K562 (cell line): ENCODE data around the gene SYNPO2. TPM values are rescaled to one million over a fixed set of nuclear protein-coding genes. Genes with fewer than 3 reads are reported as not detected.

Experiments
- ATAC-seq: fragments of 200-7000 bp; cut with Tn5 transposase; 3 replicates; pipeline ENCODE4 v1.9.1; 2020; ENCODE audit warnings: moderate library complexity
- BruUV-seq: library from RNA; stranded (reverse); fragments of 400-500 nt; replicated peaks from 2 replicates; lab custom pipeline; 2021; lab: Mats Ljungman, UMichigan
- CTCF ChIA-PET: fragments of 300-600 bp; formaldehyde crosslinking; extraction: SDS; loops from one replicate; lab custom pipeline; 2021; ENCODE audit warnings: low intra/inter-chr PET ratio; lab: Yijun Ruan, JAX
- POLR2A ChIA-PET: fragments of 300-600, 350-650 bp; sonication (Branson Sonifier 250); formaldehyde crosslinking; extraction: SDS; loops from one replicate; lab custom pipeline; 2021; ENCODE audit warnings: antibody characterized with exemption, inconsistent platforms; lab: Yijun Ruan, JAX
- DNase-seq, 4 experiments: peaks; one replicate each; pipeline versions ENCODE4 v3.0.0 to v3.0.0-alpha.2; 2011 to 2018; ENCODE audit warnings: low spot score in 3 of 4, mixed read lengths in 3 of 4; ENCODE audit errors: extremely low read depth in 1 of 4
- FAIRE-seq: peaks from 2 replicates; lab custom pipeline; 2011; peaks lifted over from hg19 to GRCh38; lab: Jason Lieb, UNC
- H2AFZ ChIP-seq: 2 replicates; pipeline ENCODE4 v1.6.0; 2011; ENCODE audit warnings: low read depth, low read length, control low read depth, inconsistent platforms
- H3K27ac ChIP-seq: fragments of 200-600 bp; 3 replicates; pipeline ENCODE4 v1.8.0; 2011; ENCODE audit warnings: low read depth, mild to moderate bottlenecking, control low read depth, inconsistent platforms, low read length, moderate library complexity, mixed read lengths; ENCODE audit errors: extremely low read depth
- H3K27me3 ChIP-seq, 2 experiments: fragments of 300-600 bp in 1 of 2; 2 replicates in 1 of 2; 3 replicates in 1 of 2; pipeline versions ENCODE4 v1.6.0 to v1.8.0; 2011; ENCODE audit warnings: inconsistent platforms in 2 of 2, low read length in 2 of 2, mild to moderate bottlenecking in 1 of 2, mixed read lengths in 1 of 2, moderate library complexity in 1 of 2; ENCODE audit not compliant: control insufficient read depth in 2 of 2, insufficient read depth in 2 of 2
- H3K36me3 ChIP-seq: fragments of 300-600 bp; 3 replicates; pipeline ENCODE4 v1.8.0; 2011; ENCODE audit warnings: mild to moderate bottlenecking, low read length, inconsistent platforms; ENCODE audit not compliant: control insufficient read depth, insufficient read depth
- H3K4me1 ChIP-seq, 2 experiments: fragments of 200-600 bp in 1 of 2; replicated peaks in 1 of 2; 2 replicates in 1 of 2; 3 replicates in 1 of 2; pipeline versions ENCODE4 v1.5.1 to v1.8.0; 2011; ENCODE audit warnings: inconsistent platforms in 2 of 2, low read length in 2 of 2, mild to moderate bottlenecking in 1 of 2, mixed read lengths in 1 of 2, moderate library complexity in 1 of 2; ENCODE audit not compliant: control insufficient read depth in 2 of 2, insufficient read depth in 2 of 2
- H3K4me2 ChIP-seq: 2 replicates; pipeline ENCODE4 v1.6.1; 2011; ENCODE audit warnings: low read length, control low read depth, inconsistent platforms, mixed read lengths; ENCODE audit not compliant: insufficient read depth
- H3K4me3 ChIP-seq: fragments of 200-600 bp; sonication (generic), shearing (Covaris generic); 2 replicates; pipeline ENCODE4 v1.5.1; 2016; ENCODE audit warnings: control low read depth, inconsistent platforms
- H3K79me2 ChIP-seq: fragments of 200-600 bp; 3 replicates; pipeline ENCODE4 v1.8.0; 2011; ENCODE audit warnings: low read length, inconsistent platforms; ENCODE audit not compliant: control insufficient read depth, insufficient read depth
- H3K9ac ChIP-seq, 2 experiments: 2 replicates each; pipeline versions ENCODE4 v1.6.0 to v1.6.1; 2011; ENCODE audit warnings: low read depth in 2 of 2, low read length in 2 of 2, control low read depth in 1 of 2, inconsistent platforms in 1 of 2, mild to moderate bottlenecking in 1 of 2, mixed read lengths in 1 of 2; ENCODE audit not compliant: insufficient read depth in 1 of 2
- H3K9me1 ChIP-seq: one replicate; pipeline ENCODE4 v1.6.0; 2011; ENCODE audit warnings: inconsistent platforms, mild to moderate bottlenecking, low read length, moderate library complexity; ENCODE audit not compliant: control insufficient read depth, insufficient read depth
- H3K9me3 ChIP-seq: replicated peaks from 2 replicates; pipeline ENCODE4 v1.5.1; 2011; ENCODE audit warnings: low read depth, low read length, inconsistent platforms; ENCODE audit not compliant: control insufficient read depth, insufficient read depth
- H4K20me1 ChIP-seq: replicated peaks from 2 replicates; pipeline ENCODE4 v1.6.1; 2011; ENCODE audit warnings: low read length, inconsistent platforms, mixed read lengths; ENCODE audit not compliant: control insufficient read depth, insufficient read depth
- MXD1 ChIP-seq: fragments of 250-450 bp; sonication (Bioruptor Pico); IDR thresholded peaks from 2 replicates; pipeline ENCODE4 v1.8.0; 2021; ENCODE audit warnings: borderline replicate concordance, mild to moderate bottlenecking, moderate library complexity; ENCODE audit not compliant: poor library complexity, severe bottlenecking
- RBM34 ChIP-seq: fragments of 200-400 bp; formaldehyde crosslinking; IDR thresholded peaks from 2 replicates; pipeline ENCODE4 v1.6.1; 2018; ENCODE audit warnings: low read length, borderline replicate concordance; ENCODE audit not compliant: insufficient read depth
- SIN3B ChIP-seq: fragments of 450-650 bp; IDR thresholded peaks from 2 replicates; pipeline ENCODE4 v1.6.1; 2017; ENCODE audit warnings: low read depth, mild to moderate bottlenecking, moderate library complexity
- WGBS: fragments of 100-300 bp; shearing (Covaris generic); methylation state at CpG from one replicate; pipeline ENCODE4 v1.1.6; 2016; ENCODE audit warnings: low coverage, mixed read lengths; ENCODE audit not compliant: insufficient coverage; ENCODE audit errors: missing lambda C conversion rate; 5-methylcytosine and 5-hydroxymethylcytosine counted together
- in situ Hi-C: fragments of 300-500 bp; cut with MboI; formaldehyde crosslinking; loops from 4 replicates; pipeline ENCODE4 v1.15.0; 2018; ENCODE audit warnings: inconsistent platforms, mixed read lengths
- intact Hi-C: fragments of 100-400 bp; cut with micrococcal nuclease; formaldehyde crosslinking; loops from 2 replicates; pipeline ENCODE4 v1.14.2; 2022
- polyA plus RNA-seq, 8 experiments: library from polyadenylated mRNA; depleted of rRNA in 4 of 8; stranded (reverse) in 5 of 8; unstranded in 3 of 8; fragments of >200 nt; fragmentation: Nextera tagmentation in 2 of 8; fragmentation: Illumina TruSeq in 1 of 8; extraction: Ambion mirVana in 2 of 8; extraction: Trizol in 1 of 8; gene quantifications; 2 replicates each; pipeline versions ENCODE4 v1.2.1 to v1.2.3, GENCODE V29; 2011 to 2014; ENCODE audit warnings: inconsistent platforms in 1 of 8, missing spikeins in 1 of 8
- total RNA-seq, 7 experiments: library from RNA; depleted of rRNA in 6 of 7; stranded (reverse); fragments of >200 nt in 6 of 7; fragmentation: Illumina TruSeq in 2 of 7; extraction: Trizol in 2 of 7; gene quantifications; 2 replicates each; pipeline versions ENCODE4 v1.2.1 to v1.2.3, GENCODE V29; 2011 to 2021; ENCODE audit warnings: low replicate concordance in 1 of 7
- TF ChIP-seq, protein P1 (sequence below): fragments of 450-650 bp; IDR thresholded peaks from 2 replicates; pipeline ENCODE4 v1.7.1; 2018; ENCODE audit warnings: mild to moderate bottlenecking, low read depth; ENCODE audit not compliant: partially characterized antibody

The SYNPO2 gene
- total and polyA plus RNA-seq, 9 of the 15 experiments (the other 6 are each of a cell fraction or from before 2014, with no cell fraction given), result 0.03 to 0.18 TPM; not detected in 7

GRCh38 chr4:119040694-119041185 is 152.1 kb downstream of the SYNPO2 start (continued):
- TF ChIP-seq RBM34, result no peak

- POLR2A ChIA-PET, result interaction anchor here (1.7 kb wide), 1 partner anchor 172 kb away, joined by 4 read pairs; the partner anchor contains the start of gene USP53
- 0% methylated on average over 2 of the region's 2 CpGs for WGBS
Observed at GRCh38 chr4:119041396-119041795, 152.7 kb downstream of the SYNPO2 start.

More at GRCh38 chr4:119041396-119041795, 152.7 kb downstream of the SYNPO2 start:
- Histone ChIP-seq H3K9me3 (no peaks in the 10 kb centered on the region), H2AFZ (no peak overlapping the region), H3K4me1 (no peaks in the 10 kb centered on the region), H3K36me3 (no peaks in the 10 kb centered on the region), H3K4me2 (no peak overlapping the region), H3K9ac (no peak overlapping the region), H3K27ac (no peak overlapping the region), H3K9me1 (no peaks in the 10 kb centered on the region), H3K27me3 (no peaks in the 10 kb centered on the region), H4K20me1 (no peaks in the 10 kb centered on the region), H3K79me2 (no peaks in the 10 kb centered on the region), H3K4me3 (no peak overlapping the region)
- DNase-seq (no peak), ATAC-seq (no peak), FAIRE-seq (no peak)
- intact Hi-C loops, result loop anchor here (5.0 kb wide), 1 partner anchor 171 kb away; the partner anchor contains the start of gene USP53
- CTCF ChIA-PET, result interaction anchor here (2.3 kb wide), 1 partner anchor 245 kb away, joined by 34 read pairs; no protein-coding TSS in a partner anchor
- in situ Hi-C loops, result loop anchor here (10.0 kb wide), 1 partner anchor 253 kb away; no protein-coding TSS in a partner anchor
- no TSS peak for BruUV-seq
- TF ChIP-seq, protein P1, sequence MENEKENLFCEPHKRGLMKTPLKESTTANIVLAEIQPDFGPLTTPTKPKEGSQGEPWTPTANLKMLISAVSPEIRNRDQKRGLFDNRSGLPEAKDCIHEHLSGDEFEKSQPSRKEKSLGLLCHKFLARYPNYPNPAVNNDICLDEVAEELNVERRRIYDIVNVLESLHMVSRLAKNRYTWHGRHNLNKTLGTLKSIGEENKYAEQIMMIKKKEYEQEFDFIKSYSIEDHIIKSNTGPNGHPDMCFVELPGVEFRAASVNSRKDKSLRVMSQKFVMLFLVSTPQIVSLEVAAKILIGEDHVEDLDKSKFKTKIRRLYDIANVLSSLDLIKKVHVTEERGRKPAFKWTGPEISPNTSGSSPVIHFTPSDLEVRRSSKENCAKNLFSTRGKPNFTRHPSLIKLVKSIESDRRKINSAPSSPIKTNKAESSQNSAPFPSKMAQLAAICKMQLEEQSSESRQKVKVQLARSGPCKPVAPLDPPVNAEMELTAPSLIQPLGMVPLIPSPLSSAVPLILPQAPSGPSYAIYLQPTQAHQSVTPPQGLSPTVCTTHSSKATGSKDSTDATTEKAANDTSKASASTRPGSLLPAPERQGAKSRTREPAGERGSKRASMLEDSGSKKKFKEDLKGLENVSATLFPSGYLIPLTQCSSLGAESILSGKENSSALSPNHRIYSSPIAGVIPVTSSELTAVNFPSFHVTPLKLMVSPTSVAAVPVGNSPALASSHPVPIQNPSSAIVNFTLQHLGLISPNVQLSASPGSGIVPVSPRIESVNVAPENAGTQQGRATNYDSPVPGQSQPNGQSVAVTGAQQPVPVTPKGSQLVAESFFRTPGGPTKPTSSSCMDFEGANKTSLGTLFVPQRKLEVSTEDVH, result no peak
- TF ChIP-seq MXD1 (CRISPR knock-in tag), result no peak
- TF ChIP-seq SIN3B, result no peak
